ENCODE measurements around the gene VPS33A.
"Not testable (repeated sequence)": the region's sequence is repeated elsewhere in the genome, so short reads cannot be mapped to it uniquely, and the experiment has no call there.

Gene VPS33A

DNA sequence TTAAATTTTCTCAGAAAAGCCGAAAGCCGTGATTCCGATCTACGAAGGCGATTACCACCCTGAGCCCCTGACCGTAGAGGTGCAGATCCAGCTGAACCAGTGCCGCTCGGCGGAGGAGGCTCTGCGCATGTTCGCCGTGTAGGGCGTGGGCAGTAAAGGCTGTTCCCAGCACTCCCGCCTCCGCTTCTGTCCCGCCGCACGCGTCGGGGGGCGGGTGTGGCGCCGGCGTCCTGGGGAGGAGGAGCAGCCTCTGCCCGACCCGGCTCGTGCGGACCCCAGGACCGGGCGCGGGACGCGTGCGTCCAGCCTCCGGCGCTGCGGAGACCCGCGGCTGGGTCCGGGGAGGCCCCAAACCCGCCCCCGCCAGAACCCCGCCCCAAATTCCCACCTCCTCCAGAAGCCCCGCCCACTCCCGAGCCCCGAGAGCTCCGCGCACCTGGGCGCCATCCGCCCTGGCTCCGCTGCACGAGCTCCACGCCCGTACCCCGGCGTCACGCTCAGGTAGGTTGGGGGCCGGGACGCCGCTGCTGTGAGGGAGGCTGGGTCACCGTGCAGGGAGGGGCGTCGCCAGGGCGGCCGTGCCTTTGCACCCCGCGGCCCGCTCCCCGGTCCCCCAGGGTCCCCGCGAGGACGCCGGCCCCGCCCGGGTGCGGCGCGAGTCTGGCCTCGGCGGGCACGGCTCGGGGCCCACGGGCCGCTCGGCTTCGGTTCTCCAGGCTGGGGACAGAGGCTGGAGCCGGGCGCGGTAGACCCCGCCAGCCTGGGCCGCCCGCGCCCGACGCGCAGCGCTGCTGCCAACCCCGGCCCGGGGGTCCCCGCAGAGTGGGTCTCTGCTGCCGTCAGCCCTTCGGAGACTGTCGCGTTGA lies 62.8 kb downstream of the VPS33A start, which contains the start of gene B3GNT4:
Gene B3GNT4, plus strand, starts transcription at position 409 of the 866 bp plus-strand sequence. CDS start 910 bp downstream, outside the sequence.
- peak; percentile 45 to 60 for DNase-seq

DNA sequence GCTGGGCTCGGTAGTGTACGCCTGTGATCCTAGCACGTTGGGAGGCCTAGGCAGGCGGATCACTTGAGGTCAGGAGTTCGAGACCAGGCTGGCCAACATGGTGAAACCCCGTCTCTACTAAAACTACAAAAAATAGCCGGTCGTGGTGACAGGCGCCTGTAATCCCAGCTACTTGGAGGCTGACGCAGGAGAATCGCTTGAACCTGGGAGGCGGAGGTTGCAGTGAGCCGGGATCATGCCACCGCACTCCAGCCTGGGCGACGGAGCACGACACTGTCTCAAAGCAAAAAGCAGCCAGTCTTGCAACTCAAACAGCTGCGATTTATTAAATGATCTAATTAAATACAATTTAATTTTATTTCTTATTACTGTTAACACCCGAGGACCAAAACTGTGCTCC lies 63.5 kb downstream of the VPS33A start:
- not testable (repeated sequence) for DNase-seq

DNA sequence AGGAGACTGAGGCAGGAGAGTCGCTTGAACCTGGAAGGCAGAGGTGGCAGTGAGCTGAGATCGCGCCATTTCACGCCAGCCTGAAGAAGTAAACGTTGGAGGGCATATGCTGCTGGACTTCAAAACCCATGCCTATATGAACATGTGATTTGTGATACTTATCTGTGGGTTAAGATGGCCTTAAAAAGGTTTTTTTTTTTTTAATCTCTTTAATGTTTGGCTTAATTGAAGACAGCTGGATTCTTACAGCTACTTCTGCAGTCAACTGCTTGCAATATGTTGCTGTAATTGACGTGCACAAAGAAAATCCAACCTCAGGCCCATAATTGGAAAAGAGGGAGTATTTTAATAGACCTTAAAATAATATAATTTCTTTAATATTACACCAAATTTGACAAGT lies 64.3 kb downstream of the VPS33A start:
- DNase-seq, result no peak

DNA sequence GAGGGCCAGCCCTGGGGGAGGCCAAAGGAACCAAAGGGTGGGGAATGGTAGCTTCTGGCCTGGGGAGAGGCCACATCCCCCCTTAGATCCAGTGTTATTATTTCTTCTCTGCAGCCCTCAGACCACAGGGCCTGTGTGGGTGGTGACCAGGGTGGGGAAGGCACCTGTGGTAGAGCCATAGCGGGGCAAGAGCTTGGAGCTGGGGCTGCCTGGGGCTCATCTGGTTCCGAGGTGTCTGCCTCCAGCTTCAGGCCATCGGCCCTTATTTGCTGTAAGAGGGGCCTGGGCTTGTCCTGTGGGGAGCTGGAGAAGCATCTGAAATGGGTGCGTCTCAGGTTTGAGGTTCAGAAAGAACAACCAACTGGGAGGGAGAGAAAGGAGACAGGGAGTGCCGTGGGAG lies 64.9 kb downstream of the VPS33A start:
- DNase-seq, result no peak

DNA sequence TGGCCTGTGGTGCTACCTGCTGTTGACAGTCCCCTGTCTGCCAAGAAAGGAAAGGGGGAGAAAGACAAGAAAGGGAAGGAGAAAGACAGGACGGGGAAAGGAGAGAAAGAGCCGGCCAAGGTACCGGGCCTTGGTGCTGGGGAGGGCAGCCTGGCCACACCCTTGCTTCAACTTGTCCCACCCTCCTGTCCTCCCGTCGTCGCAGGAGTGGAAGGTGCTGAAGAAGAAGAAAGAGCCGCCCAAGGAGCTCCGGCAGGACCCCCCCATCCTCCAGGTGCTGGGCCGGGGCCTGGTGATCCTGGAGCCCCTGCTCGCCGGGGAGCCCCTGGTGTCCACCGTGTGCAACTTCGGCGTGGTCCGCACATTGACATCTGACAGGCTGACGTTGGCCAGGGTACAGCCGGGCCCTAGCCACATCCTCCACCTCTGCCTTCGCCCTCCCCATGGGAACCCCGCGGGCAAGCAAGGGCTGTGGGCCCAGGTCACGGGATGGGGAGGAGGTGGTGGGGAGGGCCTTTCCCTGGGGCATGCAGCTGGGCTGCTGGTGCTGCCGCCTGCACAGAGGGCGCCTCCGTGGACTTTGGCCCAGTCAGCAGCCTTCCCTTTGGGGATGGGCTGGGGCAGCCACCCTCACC lies 65.6 kb downstream of the VPS33A start:
- DNase-seq, result no peak

DNA sequence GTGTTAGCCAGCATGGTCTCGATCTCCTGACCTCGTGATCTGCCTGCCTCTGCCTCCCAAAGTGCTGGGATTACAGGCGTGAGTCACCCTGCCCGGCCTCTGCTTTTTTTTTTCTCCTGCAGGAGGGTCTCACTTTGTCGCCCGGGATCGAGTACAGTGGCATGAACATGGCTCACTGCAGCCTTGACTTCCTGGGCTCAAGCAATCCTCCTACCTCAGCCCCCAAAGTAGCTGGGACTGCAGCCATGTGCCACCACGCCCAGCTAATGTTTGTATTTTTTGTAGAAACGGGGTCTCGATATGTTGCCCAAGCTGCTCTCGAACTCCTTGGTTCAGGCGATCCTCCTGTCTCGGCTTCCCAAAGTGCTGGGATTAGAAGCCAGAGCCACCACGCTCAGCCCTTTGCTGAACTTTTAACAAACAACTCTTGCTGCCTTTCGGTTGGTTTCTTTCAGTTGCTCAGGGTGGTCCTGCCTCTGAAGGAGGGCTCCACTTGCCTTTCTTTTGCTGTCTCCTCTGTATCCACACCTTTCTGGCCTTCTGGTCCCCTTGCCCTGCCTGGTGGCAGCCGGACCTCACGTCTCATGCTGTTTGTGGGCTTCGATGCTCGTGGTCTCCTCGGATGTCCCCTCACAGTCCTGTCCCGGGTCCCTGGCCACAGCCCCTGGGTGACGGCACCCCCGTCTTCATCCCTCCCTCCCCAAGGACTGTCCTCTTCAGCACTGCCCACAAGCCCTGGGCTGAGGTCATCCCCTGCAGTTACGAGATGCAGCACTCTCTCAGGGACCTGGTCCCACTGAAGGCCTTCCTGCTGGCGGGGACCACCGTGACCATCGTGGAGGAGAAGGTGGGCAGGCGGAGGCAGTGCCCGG lies 66.6 kb downstream of the VPS33A start:
- no peak for DNase-seq

DNA sequence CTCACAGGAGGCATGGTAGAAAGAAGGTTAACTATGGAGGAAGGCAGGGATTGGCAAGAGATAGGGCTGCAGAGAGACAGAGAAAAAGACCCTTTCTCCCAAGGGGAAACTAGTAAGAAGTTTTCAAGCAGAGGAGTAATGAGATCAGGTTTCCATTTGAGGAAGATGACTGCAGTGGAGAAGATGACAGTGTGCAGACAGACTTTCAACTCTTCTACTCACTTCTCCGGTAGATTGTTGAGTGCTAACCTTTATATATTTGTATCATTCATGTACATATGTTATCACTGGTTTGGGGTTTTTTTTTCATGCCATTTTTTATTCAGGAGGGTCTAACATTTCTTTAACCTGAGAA lies 68.7 kb downstream of the VPS33A start:
- DNase-seq, result no peak

DNA sequence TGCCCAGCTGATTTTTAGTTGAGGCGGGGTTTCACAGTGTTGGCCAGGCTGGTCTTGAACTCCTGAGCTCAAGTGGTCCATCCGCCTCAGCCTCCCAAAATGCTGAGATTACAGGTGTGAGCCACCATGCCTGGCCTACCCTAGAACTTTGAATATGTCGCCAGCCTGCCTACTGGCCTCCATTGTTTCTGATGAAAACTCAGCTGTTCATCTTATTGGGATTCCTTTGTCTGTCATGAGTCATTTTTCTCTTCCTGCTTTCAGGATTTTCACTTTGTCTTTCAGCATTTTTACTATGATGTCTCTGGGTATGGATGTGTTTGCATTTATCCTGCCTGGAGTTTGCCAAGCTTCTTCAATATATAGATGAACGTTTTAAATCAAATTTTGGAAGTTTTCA lies 70.9 kb downstream of the VPS33A start:
- DNase-seq, result no peak

DNA sequence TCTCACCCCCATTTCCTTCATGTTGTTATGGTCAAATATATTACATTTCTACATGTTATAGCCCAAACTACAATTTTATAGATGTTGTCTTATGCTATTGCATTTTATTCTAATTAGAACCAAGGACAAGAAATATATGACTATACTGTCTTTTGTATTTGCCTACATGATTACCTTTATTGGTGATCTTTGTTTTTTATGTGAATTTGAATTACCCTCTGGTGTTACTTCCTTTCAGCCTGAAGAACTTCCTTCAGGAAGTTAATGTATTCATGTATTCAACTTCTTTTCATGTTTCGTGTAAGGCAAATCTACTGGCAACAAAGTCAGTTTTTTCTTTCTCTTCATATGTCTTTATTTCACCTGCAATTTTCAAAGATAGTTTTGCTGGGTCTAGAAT lies 71.5 kb downstream of the VPS33A start:
- DNase-seq, result no peak

DNA sequence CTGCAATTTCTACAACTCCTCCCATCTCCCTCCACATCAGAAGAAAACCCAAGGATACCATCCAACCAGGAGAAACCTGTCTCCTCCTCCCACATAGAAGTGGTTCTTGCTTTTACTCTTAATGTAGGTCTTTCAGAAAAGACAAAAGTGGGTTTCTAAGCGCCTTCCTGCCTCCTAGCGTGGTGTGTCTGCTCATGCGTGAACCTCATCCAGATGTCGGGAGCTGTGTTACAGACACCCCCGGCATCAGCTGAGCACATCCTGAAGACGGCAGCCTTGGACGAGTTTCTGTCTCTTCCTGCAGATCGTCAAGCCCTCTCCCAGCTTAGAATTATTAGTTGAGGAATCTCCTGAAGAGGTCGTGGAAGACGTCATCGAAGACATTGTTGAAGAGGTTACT lies 73.9 kb downstream of the VPS33A start:
- DNase-seq, result no peak

DNA sequence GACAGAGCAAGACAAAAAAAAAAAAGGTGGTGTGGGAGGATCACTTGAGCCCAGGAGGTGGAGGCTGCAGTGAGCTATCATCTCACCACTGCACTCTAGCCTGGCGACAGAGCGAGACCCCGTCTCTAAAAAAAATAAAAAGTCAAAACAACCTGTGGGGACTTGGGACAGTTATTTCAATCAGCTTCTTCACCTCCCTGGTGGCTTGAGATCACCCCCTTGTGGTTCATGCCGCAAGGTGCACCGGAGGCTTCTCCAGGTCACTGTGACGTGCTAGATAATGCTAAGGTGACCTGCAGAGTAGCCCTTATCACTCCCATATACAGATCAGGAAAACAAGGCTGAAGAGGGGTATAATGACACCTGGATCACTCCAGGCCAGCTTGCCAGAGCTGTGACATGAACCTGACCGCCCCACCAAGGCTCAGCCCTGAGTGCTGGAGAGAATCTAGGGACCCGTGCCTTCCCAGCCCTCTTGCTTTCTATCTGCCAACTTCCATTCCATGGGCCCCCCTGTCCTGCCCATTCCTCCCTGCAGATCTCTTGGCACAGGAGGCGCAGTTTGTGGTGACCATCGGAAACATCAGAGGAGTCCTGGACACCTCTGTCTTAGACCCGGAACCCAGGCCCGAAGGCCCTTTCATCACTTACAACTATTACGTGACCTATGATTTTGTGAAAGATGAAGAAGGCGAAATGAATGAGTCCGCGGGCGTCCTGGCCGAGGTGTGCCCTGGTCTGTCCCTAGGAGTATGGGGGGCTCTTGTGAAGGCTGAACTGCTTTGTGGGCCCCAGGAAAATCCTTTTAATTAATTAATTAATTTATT lies 75.2 kb downstream of the VPS33A start:
- peak; percentile 62 to 72 for DNase-seq

DNA sequence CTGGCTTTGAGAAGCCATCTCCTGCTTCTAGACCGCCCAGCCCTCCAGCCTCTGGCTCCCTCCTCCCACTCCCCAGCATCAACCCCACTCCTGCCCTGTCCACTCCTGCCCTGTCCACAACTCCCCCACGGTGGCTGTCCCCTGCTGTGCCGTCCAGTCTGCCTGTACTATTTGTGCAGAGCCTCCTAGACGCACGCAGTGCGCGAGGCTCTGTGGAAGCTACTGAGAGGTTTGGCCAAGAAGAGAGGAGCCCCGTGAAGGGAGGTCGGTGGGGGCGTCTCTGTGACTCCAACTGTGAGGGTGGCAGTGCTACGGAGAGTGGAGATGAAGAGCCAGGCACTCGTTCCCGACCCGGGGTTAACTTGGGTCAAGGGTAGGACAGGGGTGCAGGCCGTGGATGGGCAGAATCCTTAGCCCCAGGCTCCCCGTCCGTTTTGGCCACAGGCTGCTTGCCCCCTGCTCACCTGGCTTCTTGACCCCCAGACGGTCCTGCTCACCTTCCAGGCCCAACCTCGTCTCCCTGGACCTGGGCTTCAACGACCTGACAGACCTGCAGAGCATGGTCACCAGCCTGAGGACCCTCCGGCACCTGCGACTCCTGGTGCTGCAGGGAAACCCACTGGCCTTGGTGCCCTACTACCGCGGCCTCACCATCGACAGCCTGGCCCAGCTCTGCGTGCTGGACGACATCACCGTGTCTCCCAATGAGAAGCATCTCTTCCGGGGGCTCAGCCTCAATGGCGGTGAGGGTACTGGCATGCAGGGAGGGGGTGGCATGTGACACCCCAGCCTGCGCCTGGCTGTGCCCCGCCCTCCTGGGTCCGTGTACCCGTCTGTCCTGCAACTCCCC lies 76.4 kb downstream of the VPS33A start:
- no peak for DNase-seq

DNA sequence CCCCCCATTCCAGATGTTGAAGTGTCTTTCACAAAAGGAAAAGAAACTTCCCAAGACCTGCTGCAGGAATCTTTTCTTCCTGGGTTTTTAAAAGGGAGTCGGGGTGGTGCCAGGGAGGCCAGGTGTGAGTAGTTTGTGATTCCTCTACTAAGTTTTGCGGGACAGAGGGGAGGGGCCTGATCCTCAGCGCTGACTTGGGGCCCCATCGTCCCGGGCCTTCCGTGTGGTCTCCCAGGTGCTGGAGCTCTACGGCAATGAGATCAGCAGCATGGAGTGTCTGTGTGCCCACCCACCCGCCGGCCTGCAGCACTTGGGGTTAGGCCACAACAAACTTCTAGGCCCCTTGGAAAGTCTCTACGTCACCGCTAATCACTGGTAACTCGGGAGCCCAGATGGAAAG lies 78.8 kb downstream of the VPS33A start:
- no peak for DNase-seq

DNA sequence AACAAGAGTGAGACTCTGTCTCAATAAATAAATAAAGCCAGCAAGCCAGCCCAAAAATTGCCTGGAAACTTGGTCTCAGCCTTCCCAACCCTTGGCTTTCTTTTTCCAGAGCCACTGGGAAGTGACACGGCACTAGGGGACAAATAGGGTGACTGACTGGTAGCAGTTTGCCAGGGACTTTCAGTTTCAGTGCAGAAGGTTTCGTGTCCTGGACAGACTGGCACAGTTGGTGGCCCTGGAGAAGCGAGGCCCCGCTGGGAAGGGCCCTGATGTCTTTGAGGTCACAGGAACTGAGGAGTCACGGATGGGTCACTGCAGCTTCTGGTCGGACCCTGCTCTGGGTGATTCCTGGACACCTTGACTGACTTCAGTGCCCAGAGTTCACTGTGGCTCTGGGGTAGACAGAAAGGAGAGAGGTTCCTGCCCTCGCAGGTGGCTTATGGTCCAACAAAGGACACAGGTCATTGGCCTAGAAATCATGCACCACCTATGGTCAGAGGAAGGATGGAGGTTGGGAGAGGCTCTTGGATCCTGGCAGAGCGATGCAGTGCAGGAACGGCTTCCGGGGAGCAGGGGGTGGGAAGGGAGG lies 80.7 kb downstream of the VPS33A start:
- no peak for DNase-seq

DNA sequence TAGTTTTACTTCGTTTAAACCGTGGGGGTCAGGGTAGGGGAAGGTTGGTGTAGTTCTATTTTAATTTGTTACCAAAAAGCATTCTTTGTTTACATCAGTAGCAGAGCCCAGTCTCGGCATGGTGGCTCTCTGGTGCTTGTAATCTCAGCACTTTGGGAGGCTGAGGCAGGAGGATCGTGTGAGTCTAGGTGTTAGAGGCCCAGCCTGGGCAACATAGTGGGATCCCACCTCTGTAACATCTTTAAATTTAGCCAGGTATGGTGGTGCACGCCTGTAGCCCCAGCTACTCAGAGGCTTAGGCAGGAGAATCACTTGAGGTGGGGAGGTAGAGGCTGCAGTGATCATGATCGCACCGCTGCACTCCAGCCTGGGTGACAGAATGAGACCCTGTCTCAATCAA lies 81.2 kb downstream of the VPS33A start:
- no peak for DNase-seq

DNA sequence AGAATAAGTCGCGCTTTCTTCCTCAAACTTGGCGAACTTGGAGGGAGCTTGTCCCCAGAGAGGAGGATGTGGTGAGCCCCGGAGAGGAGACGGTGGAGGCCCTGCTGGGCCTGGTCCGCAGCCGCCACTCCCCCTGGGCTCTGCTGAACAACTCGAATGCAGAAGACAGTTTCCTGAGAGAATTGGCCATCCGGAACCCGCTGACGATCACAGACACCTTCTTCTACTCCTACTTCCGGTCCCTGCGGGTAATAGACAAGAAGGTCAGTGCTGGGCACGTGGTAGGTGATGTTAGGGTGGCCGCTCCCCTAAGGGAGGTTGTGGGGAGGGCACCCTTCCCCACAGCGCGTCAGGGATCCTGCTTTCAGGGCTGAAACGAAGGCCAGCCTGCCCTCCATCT lies 81.8 kb downstream of the VPS33A start:
- DNase-seq, result no peak

DNA sequence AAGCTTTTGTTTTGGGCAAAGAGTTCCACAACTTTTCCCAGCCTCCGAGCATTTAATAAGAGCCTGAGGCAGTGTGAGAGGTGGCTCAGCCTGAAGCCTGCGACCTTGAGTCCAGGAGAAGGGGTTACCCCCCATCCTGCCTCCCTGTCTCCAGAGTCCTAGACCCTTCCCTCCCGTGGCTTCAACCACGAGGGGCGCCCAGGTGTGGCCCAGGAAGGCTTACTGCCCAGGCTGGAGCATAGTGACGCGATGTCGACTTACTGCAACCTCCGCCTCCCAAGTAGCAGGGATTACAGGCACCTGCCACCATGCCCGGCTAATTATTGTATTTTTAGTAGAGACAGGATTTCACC lies 82.7 kb downstream of the VPS33A start:
- no peak for DNase-seq

DNA sequence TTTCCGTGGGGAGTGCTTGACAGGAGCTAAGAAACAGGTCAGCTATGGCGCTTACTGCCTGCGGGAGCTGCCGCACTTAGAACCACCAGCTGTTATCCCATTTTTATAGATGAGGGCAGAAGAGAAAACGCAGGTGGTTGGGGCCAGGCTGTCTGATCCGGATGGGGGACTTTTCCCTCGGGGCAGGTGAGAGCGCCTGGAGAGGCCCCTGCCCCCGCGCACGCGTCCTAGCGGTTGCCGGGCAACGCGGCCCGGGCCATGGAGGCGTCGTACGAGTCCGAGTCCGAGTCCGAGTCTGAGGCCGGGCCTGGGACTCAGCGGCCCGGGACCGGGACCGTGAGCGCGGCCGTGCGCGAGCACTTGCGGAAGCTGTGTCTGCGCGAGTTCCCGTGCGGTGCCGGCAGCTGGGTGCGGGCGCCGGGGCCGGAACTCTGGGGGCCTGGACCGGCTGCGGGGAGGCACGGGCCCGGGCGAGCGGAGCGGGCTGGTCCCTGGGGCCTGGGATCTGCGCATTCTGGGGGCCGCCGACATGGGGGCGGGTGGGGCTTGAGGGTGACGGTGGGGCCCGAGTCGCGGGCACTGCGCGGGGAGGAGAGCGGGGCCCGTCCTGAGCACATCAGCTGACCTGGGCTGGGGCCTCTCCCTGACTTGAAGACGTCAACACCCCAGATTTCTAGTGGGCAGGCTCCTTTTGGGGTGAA lies 83.3 kb downstream of the VPS33A start, which contains the start of gene LRRC43:
Gene LRRC43, plus strand, starts transcription at position 237 of the 701 bp plus-strand sequence. Its CDS starts 22 bp downstream, at position 259.
- no peak for DNase-seq

All from stimulated activated CD4-positive, alpha-beta T cell treated with anti-CD3 and anti-CD28 coated beads, Interleukin-2, amount 100 ng/mL, for 48 hours (primary cell).